Left ventricle myocardium inferior (tissue), 1 donor: ENCODE results near the gene BCAS4. TPM values are rescaled to one million over a fixed set of nuclear protein-coding genes. Genes with fewer than 3 reads are reported as not detected.

Experiments
- DNase-seq: peaks from one replicate; pipeline ENCODE4 v3.0.0-alpha.2; 2020
- H3K27ac ChIP-seq: fragments of 200-600 bp; replicated peaks from 2 replicates; pipeline ENCODE4 v1.8.0; 2021
- H3K27me3 ChIP-seq: fragments of 200-600 bp; 2 replicates; pipeline ENCODE4 v1.8.0; 2021; ENCODE audit warnings: low read depth
- H3K36me3 ChIP-seq: fragments of 200-600 bp; 2 replicates; pipeline ENCODE4 v1.8.0; 2021
- H3K4me1 ChIP-seq: fragments of 200-600 bp; 2 replicates; pipeline ENCODE4 v1.8.0; 2021
- H3K4me3 ChIP-seq: fragments of 200-600 bp; 2 replicates; pipeline ENCODE4 v1.8.0; 2021; ENCODE audit warnings: mild to moderate bottlenecking, moderate library complexity
- H3K9me3 ChIP-seq: fragments of 200-600 bp; replicated peaks from 2 replicates; pipeline ENCODE4 v1.8.0; 2021
- CTCF ChIP-seq: fragments of 200-600 bp; IDR thresholded peaks from 2 replicates; pipeline ENCODE4 v1.8.0; 2021; ENCODE audit warnings: antibody characterized with exemption, mild to moderate bottlenecking, borderline replicate concordance
- intact Hi-C: fragments of 100-400 bp; cut with micrococcal nuclease; formaldehyde crosslinking; loops from one replicate; pipeline ENCODE4 v1.11.0; 2022
- total RNA-seq: library from RNA; stranded (reverse); fragmentation: NEBNext Ultra II Directional; extraction: Animal tissue kit (Norgen Biotek cat#: 25700); gene quantifications from one replicate; pipeline ENCODE4 v1.2.1, GENCODE V29; 2021
- donor health status: DM: no; HTN: yes; CAD: no; lungs with severe emphysema.

Gene BCAS4
- total RNA-seq, 1 donor from 2014 or later = 2.1 TPM

GRCh38 chr20:50885068-50885467, 90.2 kb downstream of the BCAS4 start:
- H3K9me3 ChIP-seq = no peaks in the 10 kb centered on the region
- peaks cover 11% of the 10 kb centered on the region for H3K36me3 ChIP-seq
- peaks cover 7% of the 10 kb centered on the region for H3K4me1 ChIP-seq
- no peak for TF ChIP-seq CTCF
- H3K27ac ChIP-seq = no peak overlapping the region
- intact Hi-C loops = no loop called here
- H3K4me3 ChIP-seq = no peak overlapping the region
- DNase-seq = no peak
- no peaks in the 10 kb centered on the region for H3K27me3 ChIP-seq

- no peak for DNase-seq
- peaks cover 11% of the 10 kb centered on the region for H3K4me1 ChIP-seq
- peaks cover 18% of the 10 kb centered on the region for H3K36me3 ChIP-seq
- H3K27ac ChIP-seq = no peak overlapping the region
- no peak overlapping the region for H3K4me3 ChIP-seq
- intact Hi-C loops = no loop called here
- no peak for TF ChIP-seq CTCF
- H3K9me3 ChIP-seq = no peaks in the 10 kb centered on the region
- no peaks in the 10 kb centered on the region for H3K27me3 ChIP-seq
These were observed 90.9 kb downstream of the BCAS4 start for GRCh38 chr20:50885781-50886180.

GRCh38 chr20:50886184-50886790, 91.4 kb downstream of the BCAS4 start:
- no peak overlapping the region for H3K4me3 ChIP-seq
- intact Hi-C loops = no loop called here
- DNase-seq = no peak

GRCh38 chr20:50887576-50887975, 92.7 kb downstream of the BCAS4 start:
- H3K27ac ChIP-seq = no peak overlapping the region
- no peak for TF ChIP-seq CTCF
- H3K27me3 ChIP-seq = no peaks in the 10 kb centered on the region
- DNase-seq = no peak
- no peak overlapping the region for H3K4me3 ChIP-seq
- H3K4me1 ChIP-seq = peaks cover 12% of the 10 kb centered on the region
- intact Hi-C loops = no loop called here
- no peaks in the 10 kb centered on the region for H3K9me3 ChIP-seq
- H3K36me3 ChIP-seq = peaks cover 35% of the 10 kb centered on the region

More at GRCh38 chr20:50886184-50886790, 91.4 kb downstream of the BCAS4 start:
- H3K27ac ChIP-seq = no peak overlapping the region
- H3K27me3 ChIP-seq = no peaks in the 10 kb centered on the region
- TF ChIP-seq CTCF = no peak
- peaks cover 22% of the 10 kb centered on the region for H3K36me3 ChIP-seq
- H3K9me3 ChIP-seq = no peaks in the 10 kb centered on the region
- H3K4me1 ChIP-seq = peaks cover 12% of the 10 kb centered on the region

- Histone ChIP-seq H3K27me3 (no peaks in the 10 kb centered on the region), H3K36me3 (peaks cover 55% of the 10 kb centered on the region), H3K4me1 (peaks cover 12% of the 10 kb centered on the region), H3K27ac (no peak overlapping the region), H3K9me3 (no peaks in the 10 kb centered on the region), H3K4me3 (no peak overlapping the region)
- no peak for DNase-seq
- TF ChIP-seq CTCF = no peak
- intact Hi-C loops = no loop called here
These were observed 96.3 kb downstream of the BCAS4 start for GRCh38 chr20:50891138-50891537.
